Mucosa of descending colon (tissue), 3 donors: ENCODE data around the gene SKAP2. TPM values are rescaled to one million over a fixed set of nuclear protein-coding genes. Genes with fewer than 3 reads are reported as not detected.

Experiments
- ATAC-seq: fragments of 200-7000 bp; cut with Tn5 transposase; one replicate; pipeline ENCODE4 v1.9.1; 2020; ENCODE audit warnings: mild to moderate bottlenecking, moderate library complexity
- DNase-seq, 3 donors: peaks; one replicate each; pipeline ENCODE4 v3.0.0-alpha.2; 2020
- H3K36me3 ChIP-seq: fragments of 200-600 bp; one replicate; pipeline ENCODE4 v1.8.0; 2021; ENCODE audit warnings: low read depth, mild to moderate bottlenecking
- H3K4me1 ChIP-seq: fragments of 200-600 bp; one replicate; pipeline ENCODE4 v1.8.0; 2021; ENCODE audit warnings: low read depth, mild to moderate bottlenecking
- H3K4me3 ChIP-seq: fragments of 200-600 bp; one replicate; pipeline ENCODE4 v1.8.0; 2021; ENCODE audit warnings: mild to moderate bottlenecking
- H3K9me3 ChIP-seq: fragments of 200-600 bp; one replicate; pipeline ENCODE4 v1.8.0; 2021; ENCODE audit warnings: mild to moderate bottlenecking
- intact Hi-C, 2 donors: fragments of 100-400 bp; cut with DNase I in 1 of 2; cut with micrococcal nuclease in 1 of 2; formaldehyde crosslinking; loops; one replicate each; pipeline versions ENCODE4 v1.11.0 to v1.11.1; 2022; cut with DNase I, micrococcal nuclease
- total RNA-seq, 3 donors: library from RNA; stranded (reverse); fragmentation: NEBNext Ultra II Directional in 2 of 3; extraction: Animal tissue kit (Norgen Biotek cat#: 25700) in 2 of 3; gene quantifications; one replicate each; pipeline versions ENCODE4 v1.2.1 to v1.2.4, GENCODE V29; 2021 to 2023
- TF ChIP-seq, protein P1 (sequence below): fragments of 200-600 bp; IDR thresholded peaks from one replicate; pipeline ENCODE4 v1.8.0; 2022; ENCODE audit warnings: antibody characterized with exemption, mild to moderate bottlenecking
- donor health status: DM: no; HTN: no; CAD: no; lungs with moderate emphysema.
- donor health status: DM: no; HTN: no; CAD: no.
- donor health status: DM: no; HTN: yes; CAD: no.

Gene SKAP2
- total RNA-seq, 3 donors from 2014 or later, result 36.5 to 51.7 (median 40.3) TPM

DNA sequence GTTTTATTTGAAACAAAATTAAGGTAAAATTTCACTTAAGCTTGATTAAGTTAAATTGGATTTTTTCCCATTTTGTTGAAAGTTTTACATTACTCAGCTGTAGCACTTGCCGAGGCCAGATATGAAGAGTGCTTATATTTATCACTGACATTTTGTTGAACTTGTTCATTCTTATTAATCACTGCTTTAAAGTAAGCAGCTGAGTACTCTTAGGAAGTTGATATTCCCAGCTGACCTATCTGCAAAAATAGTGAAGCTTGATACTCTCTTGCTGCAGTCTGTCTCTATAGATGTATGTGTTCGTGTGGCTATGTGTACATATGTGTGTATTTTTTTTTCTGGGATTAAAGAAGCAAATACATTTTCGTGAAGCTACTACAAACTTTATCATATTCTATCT, 150.0 kb downstream of the SKAP2 start:
- DNase-seq (no peak), ATAC-seq (no peak)
- TF ChIP-seq, protein P1, sequence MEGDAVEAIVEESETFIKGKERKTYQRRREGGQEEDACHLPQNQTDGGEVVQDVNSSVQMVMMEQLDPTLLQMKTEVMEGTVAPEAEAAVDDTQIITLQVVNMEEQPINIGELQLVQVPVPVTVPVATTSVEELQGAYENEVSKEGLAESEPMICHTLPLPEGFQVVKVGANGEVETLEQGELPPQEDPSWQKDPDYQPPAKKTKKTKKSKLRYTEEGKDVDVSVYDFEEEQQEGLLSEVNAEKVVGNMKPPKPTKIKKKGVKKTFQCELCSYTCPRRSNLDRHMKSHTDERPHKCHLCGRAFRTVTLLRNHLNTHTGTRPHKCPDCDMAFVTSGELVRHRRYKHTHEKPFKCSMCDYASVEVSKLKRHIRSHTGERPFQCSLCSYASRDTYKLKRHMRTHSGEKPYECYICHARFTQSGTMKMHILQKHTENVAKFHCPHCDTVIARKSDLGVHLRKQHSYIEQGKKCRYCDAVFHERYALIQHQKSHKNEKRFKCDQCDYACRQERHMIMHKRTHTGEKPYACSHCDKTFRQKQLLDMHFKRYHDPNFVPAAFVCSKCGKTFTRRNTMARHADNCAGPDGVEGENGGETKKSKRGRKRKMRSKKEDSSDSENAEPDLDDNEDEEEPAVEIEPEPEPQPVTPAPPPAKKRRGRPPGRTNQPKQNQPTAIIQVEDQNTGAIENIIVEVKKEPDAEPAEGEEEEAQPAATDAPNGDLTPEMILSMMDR, result no peak
- H3K36me3 ChIP-seq, result no peaks in the 10 kb centered on the region
- no peaks in the 10 kb centered on the region for H3K9me3 ChIP-seq
- H3K4me1 ChIP-seq, result peaks cover 6% of the 10 kb centered on the region
- intact Hi-C loops, result no loop called here
- no peak overlapping the region for H3K4me3 ChIP-seq

DNA sequence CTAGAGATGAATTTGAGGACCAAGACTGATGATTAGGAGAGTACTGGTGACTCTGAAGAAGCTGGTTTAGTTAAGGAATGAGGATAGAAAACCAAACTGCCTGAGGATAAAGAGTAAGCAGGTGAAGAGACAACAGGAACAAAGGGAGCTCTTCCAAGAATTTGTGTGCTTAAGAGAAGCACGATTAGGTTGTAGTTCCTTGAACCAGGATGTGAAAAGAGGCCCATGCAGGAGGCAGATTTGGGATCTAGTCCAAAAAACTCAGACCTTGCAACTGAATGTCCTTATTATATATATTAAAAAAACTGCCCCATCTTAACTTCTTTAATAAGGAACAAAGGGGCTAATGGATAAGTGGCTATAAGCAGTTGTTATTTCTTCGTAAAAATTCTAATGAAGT, 150.4 kb downstream of the SKAP2 start:
- intact Hi-C loops, result no loop called here
- Histone ChIP-seq H3K9me3 (no peaks in the 10 kb centered on the region), H3K4me1 (peaks cover 9% of the 10 kb centered on the region), H3K4me3 (no peak overlapping the region), H3K36me3 (no peaks in the 10 kb centered on the region)
- TF ChIP-seq, protein P1, result no peak
- DNase-seq, result no peak
- ATAC-seq, result no peak

DNA sequence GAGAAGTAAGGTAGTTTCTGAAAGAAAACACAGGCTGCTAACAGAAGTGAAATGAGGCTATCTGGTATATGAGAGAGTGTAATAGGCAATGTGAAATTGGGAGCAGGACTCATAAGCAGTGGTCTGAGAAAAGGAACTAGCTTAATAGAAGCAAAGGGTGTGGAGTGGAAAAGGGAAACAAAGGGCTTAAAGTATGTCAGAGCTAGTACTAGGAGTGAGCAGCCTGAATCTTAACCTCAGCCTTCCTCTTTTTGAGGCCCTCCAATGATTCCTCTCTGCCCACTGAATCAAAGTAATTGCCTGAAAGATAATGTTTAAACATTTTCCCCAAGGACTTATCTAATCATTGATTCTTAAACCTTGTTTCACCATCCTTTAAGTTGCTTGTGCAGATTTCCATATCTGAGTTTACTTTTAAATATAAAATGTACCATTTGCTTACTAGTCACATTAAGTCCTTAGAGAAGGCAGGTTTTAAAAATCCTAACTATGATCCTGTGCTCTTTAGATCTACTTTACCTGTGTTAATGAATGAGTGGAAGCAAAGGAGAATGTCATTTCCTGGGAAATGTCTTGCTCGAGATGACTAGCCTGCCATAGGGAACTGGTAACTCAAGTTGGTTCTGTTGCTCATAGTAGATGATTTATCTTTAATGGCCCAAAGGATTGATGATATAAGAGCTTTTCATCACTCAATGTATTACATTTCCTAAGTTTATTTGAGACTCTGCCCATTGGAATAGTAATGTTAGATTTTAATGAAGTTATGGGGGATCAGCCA, 155.0 kb downstream of the SKAP2 start:
- Histone ChIP-seq H3K36me3 (no peaks in the 10 kb centered on the region), H3K4me3 (no peak overlapping the region), H3K9me3 (no peaks in the 10 kb centered on the region), H3K4me1 (peaks cover 15% of the 10 kb centered on the region)
- intact Hi-C loops, result no loop called here
- no peak for DNase-seq
- TF ChIP-seq, protein P1, result no peak
- peak; percentile 20 for ATAC-seq

DNA sequence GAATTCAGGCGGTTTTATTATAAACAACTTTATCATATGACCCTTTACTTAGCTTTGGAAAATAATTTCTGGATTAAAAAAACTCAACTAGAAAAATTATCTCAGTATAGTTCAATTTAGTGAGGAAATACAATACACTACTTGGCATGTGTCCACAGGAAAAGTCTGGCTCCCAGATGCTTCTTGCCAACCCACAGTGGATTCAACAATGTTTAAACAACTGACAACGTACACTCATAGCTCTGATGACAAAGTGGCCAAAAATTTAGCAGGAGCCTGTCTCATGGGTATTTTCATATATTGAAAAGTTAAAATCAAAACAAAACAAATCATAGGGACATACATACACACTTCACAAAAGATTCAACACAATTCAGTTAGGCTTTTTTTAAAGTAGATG, 158.8 kb downstream of the SKAP2 start:
- DNase-seq (peak in 1 of 3 donors; percentile 39), ATAC-seq (peak; percentile 42)
- intact Hi-C loops, result no loop called here
- Histone ChIP-seq H3K36me3 (no peaks in the 10 kb centered on the region), H3K4me1 (peaks cover 18% of the 10 kb centered on the region), H3K9me3 (no peaks in the 10 kb centered on the region), H3K4me3 (no peak overlapping the region)
- TF ChIP-seq, protein P1, result no peak

DNA sequence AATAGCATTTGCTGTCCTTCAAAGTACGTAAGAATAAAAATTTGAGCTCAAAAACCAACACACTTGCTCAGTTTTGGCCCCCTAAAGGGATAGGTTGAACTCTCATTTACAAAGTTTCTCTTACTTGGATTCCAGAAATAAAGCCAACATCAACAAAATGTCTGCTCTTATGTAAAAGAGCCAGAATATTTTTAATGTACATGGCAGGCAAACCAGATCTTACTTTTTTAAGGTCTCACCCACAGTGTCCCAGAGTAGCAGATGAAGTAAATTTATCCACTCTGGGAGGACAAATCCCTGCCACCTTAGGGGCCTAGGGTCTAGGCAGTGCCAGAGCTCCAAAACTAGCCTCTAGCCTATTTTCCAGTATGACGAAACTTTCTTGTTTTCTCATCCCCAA, 159.6 kb downstream of the SKAP2 start:
- Histone ChIP-seq H3K9me3 (no peaks in the 10 kb centered on the region), H3K4me3 (no peak overlapping the region), H3K4me1 (peaks cover 22% of the 10 kb centered on the region), H3K36me3 (no peaks in the 10 kb centered on the region)
- intact Hi-C loops, result no loop called here
- DNase-seq (no peak), ATAC-seq (no peak)
- TF ChIP-seq, protein P1, result no peak
